ENCODE measurements around the gene HSP90AB1.

HSP90AB1 gene

DNA sequence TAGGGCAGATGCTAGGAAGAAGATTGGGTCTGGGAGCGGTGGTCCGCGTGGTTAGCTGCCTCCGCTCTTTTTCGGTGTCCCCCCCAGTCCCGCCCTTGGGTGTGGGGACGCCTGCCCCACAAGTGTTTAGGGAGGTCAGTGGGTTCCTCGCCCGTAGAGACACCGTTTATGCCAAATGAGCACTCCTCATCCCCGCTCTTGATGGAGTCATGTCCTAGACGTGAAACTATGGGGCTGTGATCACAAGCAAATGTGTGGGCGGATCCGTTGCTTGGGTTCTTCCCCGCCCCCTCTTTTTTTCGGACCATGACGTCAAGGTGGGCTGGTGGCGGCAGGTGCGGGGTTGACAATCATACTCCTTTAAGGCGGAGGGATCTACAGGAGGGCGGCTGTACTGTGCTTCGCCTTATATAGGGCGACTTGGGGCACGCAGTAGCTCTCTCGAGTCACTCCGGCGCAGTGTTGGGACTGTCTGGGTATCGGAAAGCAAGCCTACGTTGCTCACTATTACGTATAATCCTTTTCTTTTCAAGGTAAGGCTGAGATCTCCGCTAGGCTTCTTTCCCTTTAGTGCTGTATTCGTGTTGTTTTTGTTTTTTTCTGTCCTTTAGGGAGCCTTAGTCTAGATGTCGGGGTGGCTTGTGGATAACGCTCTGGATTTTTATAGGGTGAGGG lies at the start of gene HSP90AB1:
HSP90AB1 (plus strand) TSS at position 439 of the 675 bp plus-strand sequence. CDS start 1,529 bp downstream, outside the sequence.
- DNase-seq = peak; percentile 98

GRCh38 chr6:44198684-44199083 lies 48.2 kb upstream of the HSP90AB1 start:
- DNase-seq = no peak

GRCh38 chr6:44199883-44200282 lies 47.0 kb upstream of the HSP90AB1 start:
- DNase-seq = no peak

GRCh38 chr6:44201200-44201599 lies 45.7 kb upstream of the HSP90AB1 start:
- DNase-seq = no peak

- DNase-seq = no peak
These were observed 45.1 kb upstream of the HSP90AB1 start for GRCh38 chr6:44201638-44202303.

DNA sequence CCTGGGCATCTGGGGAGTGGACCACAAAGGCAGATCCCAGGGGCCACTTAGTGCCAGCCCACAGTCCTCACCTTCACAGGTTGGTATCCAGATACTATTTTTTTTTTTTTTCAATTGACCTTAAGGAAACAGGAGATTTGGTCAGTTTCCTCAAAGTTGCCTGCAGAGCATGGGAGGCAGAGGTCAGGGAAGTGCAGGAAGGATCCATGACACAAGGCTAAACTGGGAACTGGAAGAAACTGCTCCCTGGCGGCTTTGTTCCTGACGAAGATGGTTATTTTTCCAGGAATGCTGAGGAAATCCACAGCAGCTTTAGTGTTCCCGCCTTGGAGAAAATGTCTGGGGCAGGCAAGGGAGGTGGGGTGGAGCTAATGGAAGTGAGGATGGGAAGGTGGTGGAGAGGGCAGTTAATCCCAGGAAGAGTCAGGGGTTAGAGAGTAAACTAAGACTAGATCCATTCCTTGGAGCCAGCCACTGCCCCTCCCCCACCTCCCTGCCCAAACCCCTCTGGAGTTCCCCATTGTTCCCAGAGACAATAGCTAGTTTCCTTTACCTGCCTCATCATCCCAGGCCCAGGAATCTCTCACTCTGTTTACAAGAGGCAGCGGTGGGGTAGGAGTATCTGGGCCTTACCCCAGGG lies 44.4 kb upstream of the HSP90AB1 start:
- no peak for DNase-seq

- no peak for DNase-seq
These were observed 43.7 kb upstream of the HSP90AB1 start for GRCh38 chr6:44202972-44203750.

GRCh38 chr6:44203955-44204354 lies 42.9 kb upstream of the HSP90AB1 start:
- no peak for DNase-seq

GRCh38 chr6:44207966-44208365 lies 38.9 kb upstream of the HSP90AB1 start:
- no peak for DNase-seq

DNA sequence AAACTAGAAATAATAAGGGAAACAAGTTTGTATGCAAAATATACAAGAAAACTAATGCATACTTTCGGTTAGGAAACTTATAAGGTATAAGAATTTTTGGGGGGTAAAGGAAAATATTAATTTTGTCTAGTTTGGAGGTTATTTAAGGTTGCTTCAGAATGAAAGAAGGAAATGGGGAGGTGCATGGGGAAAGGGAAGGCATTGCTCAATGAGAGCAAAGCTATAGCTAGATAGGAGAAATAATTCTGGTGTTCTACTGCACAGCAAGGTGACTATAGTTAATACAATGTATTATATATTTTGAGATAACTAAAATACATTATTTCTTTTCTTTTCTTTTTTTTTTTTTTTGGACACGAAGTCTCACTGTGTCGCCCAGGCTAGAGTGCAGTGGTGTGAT lies 35.6 kb upstream of the HSP90AB1 start:
- no peak for DNase-seq

- no peak for DNase-seq
These were observed 32.6 kb upstream of the HSP90AB1 start for GRCh38 chr6:44214307-44214706.

DNA sequence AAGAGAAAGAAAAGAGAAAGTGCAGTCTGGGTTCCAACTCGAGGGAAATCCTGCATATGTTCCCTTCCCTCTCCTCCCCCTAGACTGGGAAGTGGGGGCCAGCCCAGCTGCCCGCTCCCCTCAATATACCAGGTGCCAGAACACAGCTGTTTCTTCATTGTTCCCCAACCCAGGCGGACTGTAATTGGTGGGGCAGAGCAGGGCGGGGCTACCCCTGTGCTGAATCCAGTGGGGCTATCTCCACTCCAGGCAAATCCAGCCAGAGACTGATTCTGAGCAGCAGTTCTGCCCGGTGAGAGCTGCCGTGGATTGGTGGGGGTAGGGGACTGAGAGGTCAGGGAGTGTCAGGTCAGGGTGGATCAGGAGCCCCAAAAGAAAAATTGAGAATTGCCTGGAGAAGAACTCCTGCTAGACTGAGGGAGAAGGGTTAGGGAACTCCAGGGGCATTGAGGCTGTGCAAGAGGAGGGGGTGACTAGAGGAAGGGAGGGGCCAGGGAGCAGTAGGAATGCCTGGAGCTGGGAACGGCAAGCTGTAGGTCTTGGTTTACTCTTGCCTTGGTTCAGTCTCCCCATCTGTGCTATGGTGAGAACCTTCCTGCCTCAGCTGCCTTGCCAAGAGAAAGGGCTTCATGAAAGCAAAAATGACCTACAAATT lies 30.1 kb upstream of the HSP90AB1 start, which contains the start of gene MYMX:
MYMX (plus strand) TSS at position 250 of the 655 bp plus-strand sequence. CDS start 546 bp downstream, outside the sequence.
- DNase-seq = no peak

DNA sequence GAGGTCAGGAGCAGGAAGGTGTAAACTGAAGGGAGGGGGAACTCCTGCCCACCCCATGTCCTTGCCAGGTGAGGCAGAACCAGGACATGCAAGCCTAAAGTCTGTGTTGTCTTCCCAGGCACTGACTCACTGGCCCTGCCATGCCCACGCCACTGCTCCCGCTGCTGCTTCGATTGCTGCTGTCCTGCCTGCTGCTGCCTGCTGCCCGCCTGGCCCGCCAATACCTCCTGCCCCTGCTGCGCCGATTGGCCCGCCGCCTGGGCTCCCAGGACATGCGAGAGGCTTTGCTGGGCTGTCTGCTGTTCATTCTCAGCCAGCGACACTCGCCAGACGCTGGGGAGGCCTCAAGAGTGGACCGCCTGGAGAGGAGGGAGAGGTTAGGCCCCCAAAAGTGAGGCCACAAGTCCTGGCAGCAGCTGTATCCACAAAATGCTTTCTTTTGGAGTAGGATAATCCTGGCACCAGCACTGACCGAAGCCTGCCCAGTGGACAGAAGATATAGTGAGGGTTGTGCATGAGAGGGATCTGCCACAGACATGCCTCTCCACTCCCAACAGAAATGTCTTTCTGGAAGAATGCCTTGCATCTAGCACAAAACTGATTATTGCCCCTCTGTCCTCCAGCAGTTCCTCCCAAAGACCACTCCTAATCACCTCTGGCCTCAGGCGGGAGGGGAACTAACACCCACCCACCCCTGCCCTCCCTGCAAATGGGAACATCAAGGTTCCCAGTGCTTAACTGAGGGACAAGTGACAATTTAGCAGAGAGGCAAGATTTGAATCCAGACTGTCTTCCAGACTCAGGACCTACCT lies 29.4 kb upstream of the HSP90AB1 start:
- no peak for DNase-seq

DNA sequence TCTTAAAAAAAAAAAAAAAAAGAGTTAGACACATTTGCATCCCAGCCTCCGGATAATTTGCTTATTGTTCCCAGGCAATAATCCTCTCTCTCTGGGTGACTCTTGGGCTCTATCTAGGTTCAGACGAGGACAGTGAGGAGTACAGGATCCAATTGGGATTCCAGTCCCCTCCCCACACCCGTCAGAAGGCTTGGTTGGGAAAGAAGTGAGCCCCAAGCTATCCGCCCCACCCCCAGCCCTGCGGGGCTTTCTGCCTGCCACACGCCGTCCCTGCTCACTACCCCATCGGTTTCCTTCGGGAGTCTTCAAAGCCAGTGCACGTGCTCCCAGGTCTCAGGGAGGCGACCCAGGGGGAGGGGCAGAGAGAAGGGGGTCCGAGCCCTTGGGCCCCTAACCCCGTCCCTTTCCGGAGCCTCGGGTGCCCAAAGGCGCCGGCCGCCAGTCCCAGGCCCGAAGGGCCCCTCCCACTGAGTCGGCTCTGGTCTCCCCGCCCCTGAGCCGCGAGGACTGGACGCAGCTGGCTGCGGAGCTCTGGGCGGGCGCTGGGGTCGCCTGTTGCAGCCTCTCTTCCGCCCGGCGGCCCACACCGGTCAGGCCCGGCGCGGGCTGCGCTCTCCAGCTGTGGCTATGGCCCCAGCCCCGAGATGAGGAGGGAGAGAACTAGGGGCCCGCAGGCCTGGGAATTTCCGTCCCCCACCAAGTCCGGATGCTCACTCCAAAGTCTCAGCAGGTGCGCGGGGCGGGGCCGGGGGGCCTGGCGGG lies 27.7 kb upstream of the HSP90AB1 start:
- DNase-seq = no peak

DNA sequence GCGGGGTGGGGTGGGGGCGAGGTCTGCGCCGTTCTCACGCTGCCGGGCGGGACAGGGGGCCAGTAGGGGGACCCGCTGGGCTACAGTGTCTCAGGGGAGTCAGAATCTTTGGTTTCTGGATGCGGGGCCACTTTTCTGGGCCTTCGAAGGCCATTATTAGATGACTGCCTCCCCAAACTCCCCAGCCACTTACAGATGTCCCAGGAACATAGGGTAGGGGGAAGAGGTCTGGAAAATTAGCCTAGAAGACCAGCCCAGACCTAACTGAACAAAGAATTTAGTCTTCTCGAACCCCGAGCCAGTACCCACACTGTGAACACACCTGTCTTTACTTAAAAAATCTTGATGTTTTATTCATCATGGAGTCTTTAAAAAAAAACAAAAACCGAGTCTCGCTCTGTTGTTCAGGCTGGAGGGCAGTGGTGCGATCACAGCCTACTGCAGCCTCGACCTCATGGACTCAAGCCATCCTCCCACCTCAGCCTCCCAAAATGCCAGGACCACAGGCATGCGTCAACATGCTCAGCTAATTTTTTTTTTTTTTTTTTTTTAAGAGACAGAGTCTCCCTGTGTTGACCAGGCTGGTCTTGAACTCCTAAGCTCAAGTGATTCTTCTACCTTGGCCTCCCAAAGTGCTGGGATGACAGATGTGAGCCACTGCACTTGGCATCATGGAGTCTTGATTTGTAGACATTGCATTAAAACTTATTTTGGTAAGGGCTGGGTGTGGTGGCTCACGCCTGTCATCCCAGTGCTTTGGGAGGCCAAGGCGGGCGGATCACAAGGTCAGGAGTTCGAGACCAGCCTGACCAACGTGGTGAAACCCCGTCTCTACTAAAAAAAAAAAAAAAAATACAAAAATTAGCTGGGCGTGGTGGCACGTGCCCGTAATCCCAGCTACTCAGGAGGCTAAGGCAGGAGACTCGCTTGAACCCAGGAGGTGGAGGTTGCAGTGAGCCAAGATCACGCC lies 26.8 kb upstream of the HSP90AB1 start:
- no peak for DNase-seq

- DNase-seq = no peak
These were observed 26.0 kb upstream of the HSP90AB1 start for GRCh38 chr6:44220913-44221290.

DNA sequence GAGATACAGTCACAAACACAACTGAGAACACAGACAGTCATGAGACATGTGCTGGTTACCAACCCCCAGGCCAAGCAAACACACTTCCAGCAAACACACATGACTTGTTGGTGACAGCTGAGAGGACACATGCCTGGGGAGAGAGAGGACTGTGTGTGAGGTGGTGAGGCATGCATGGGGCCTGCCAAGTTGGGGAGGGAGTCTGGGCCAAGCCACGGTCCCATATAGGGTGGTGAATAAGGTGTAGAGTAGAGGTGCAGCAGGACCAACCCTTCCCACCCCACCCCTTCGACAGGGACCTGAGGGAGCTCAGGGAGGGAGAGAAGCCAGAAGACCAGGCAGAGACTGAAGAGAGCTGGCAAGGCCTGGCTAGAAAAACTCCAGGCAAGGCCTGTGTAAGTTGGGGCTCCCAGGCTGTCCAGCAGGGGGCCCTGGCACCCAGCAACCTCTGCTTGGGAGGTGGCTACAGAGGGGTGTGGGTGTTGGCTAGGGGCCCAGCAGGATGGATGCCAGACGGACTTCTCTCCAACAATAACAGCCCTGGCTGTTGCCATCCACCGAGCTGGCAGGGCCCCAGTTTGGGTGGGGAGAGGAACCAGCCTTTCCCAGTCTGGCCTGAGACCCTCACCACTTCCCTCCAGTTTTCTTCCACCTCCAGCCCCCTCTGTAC lies 25.5 kb upstream of the HSP90AB1 start:
- peak; percentile 62 to 65 for DNase-seq

GRCh38 chr6:44221961-44222335 lies 25.0 kb upstream of the HSP90AB1 start:
- no peak for DNase-seq
